GM06990 (cell line): ENCODE measurements around the gene SORBS2.

Source experiments
- DNase-seq: peaks from one replicate; pipeline ENCODE4 v3.0.0-alpha.2; 2011; ENCODE audit not compliant: insufficient read length; ENCODE audit errors: extremely low read depth
- H3K27me3 ChIP-seq: replicated peaks from 2 replicates; pipeline ENCODE4 v1.6.0; 2011; ENCODE audit warnings: low read length; ENCODE audit not compliant: control insufficient read depth, insufficient read depth
- H3K36me3 ChIP-seq: 2 replicates; pipeline ENCODE4 v1.5.1; 2011; ENCODE audit warnings: low read length; ENCODE audit not compliant: control insufficient read depth, insufficient read depth
- H3K4me3 ChIP-seq: replicated peaks from 2 replicates; pipeline ENCODE4 v1.5.1; 2011; ENCODE audit warnings: low read depth, mild to moderate bottlenecking, control low read depth, low read length
- TF ChIP-seq, protein P1 (sequence below): IDR thresholded peaks from 2 replicates; pipeline ENCODE4 v1.5.1; 2011; ENCODE audit warnings: low read length, control low read depth, mild to moderate bottlenecking, inconsistent platforms; ENCODE audit not compliant: insufficient read depth, poor library complexity, severe bottlenecking

Gene SORBS2

GRCh38 chr4:185713272-185713671 is 98.7 kb downstream of the SORBS2 start:
- Histone ChIP-seq H3K36me3 (no peaks in the 10 kb centered on the region), H3K4me3 (no peak overlapping the region), H3K27me3 (no peaks in the 10 kb centered on the region)
- no peak for DNase-seq
- TF ChIP-seq, protein P1, sequence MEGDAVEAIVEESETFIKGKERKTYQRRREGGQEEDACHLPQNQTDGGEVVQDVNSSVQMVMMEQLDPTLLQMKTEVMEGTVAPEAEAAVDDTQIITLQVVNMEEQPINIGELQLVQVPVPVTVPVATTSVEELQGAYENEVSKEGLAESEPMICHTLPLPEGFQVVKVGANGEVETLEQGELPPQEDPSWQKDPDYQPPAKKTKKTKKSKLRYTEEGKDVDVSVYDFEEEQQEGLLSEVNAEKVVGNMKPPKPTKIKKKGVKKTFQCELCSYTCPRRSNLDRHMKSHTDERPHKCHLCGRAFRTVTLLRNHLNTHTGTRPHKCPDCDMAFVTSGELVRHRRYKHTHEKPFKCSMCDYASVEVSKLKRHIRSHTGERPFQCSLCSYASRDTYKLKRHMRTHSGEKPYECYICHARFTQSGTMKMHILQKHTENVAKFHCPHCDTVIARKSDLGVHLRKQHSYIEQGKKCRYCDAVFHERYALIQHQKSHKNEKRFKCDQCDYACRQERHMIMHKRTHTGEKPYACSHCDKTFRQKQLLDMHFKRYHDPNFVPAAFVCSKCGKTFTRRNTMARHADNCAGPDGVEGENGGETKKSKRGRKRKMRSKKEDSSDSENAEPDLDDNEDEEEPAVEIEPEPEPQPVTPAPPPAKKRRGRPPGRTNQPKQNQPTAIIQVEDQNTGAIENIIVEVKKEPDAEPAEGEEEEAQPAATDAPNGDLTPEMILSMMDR: no peak

GRCh38 chr4:185712350-185713024 is 99.5 kb downstream of the SORBS2 start:
- TF ChIP-seq, protein P1: no peak
- no peak for DNase-seq
- H3K36me3 ChIP-seq: no peaks in the 10 kb centered on the region
- H3K4me3 ChIP-seq: no peak overlapping the region
- no peaks in the 10 kb centered on the region for H3K27me3 ChIP-seq

GRCh38 chr4:185711726-185712125 is 100.3 kb downstream of the SORBS2 start:
- Histone ChIP-seq H3K36me3 (no peaks in the 10 kb centered on the region), H3K27me3 (no peaks in the 10 kb centered on the region), H3K4me3 (no peak overlapping the region)
- TF ChIP-seq, protein P1: no peak
- no peak for DNase-seq

DNA sequence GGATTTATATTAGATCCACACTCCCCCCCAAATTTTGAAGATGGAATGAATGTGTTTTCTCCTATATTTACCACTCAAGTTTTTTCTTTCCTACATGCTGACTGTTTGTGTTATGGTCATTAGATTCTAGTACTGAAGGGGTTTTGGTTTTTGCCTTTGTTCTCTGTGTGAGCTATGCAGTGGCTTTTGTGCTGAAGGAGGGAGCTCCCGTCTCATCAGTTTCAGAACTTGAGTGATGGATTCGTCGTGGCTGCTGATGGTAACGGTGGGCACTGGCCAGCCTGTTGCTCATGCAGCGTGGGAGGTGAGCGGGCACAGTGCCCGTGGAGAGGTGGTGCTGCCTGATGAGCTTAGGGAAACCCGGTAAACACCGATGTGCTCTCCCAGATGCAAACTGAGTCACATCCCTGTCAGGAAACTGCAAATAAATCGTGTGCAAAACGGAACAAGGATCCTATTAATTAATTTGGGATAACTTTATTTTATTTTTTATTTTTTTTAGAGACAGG is 101.5 kb downstream of the SORBS2 start:
- no peak for DNase-seq
- H3K4me3 ChIP-seq: no peak overlapping the region
- H3K36me3 ChIP-seq: no peaks in the 10 kb centered on the region
- no peaks in the 10 kb centered on the region for H3K27me3 ChIP-seq
- TF ChIP-seq, protein P1: no peak

DNA sequence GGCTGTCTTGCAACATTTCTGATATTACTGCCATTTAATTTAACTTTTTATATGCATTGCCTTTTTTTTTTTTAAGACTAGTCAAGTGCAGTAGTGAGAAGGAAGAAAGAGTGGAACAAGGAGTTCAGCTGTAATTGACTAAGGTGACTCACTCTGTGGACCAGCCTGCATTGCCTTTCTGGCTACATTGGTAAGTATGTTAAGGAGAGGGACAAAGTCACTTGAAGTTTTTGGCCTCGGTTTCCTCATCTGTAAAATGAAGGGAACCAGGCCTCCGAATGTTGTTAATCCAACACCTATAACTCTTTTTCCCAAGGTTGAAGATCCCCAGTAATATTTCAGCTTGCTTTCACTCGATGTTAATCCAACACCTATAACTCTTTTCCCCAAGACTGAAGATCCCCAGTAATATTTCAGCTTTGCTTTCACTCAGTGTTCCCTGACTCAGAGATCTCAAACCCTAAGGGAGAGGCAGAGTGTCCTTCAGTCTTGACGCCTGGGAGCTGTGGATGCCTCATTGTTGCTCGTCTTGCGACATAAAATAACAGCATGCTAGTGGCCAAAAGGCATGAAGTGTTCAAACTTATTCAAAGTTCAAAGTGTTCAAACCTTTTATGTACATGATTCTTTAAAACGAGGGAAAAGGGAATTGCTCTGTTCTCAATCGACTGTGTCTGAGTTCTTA is 102.0 kb downstream of the SORBS2 start:
- no peak for DNase-seq
- no peak overlapping the region for H3K4me3 ChIP-seq
- TF ChIP-seq, protein P1: no peak

More for the DNA sequence above, 102.0 kb downstream of the SORBS2 start:
- no peaks in the 10 kb centered on the region for H3K27me3 ChIP-seq
- no peaks in the 10 kb centered on the region for H3K36me3 ChIP-seq
